HG02885 (cell line): ENCODE data around the gene FEV.
A peak's percentile ranks its signal among the peaks of the same experiment; 100 is the strongest.

ENCODE experiments used
- ATAC-seq: cut with Tn5 transposase; IDR thresholded peaks from one replicate; pipeline ENCODE4 v1.9.1; 2021; ENCODE audit warnings: mild to moderate bottlenecking; ENCODE audit not compliant: unreplicated experiment, poor library complexity

Gene FEV

GRCh38 chr2:219018286-219018685, 33.3 kb upstream of the FEV start:
- ATAC-seq: no peak

GRCh38 chr2:219017201-219017931, 32.4 kb upstream of the FEV start:
- no peak for ATAC-seq

- no peak for ATAC-seq
Measured at GRCh38 chr2:219016721-219017120, 31.7 kb upstream of the FEV start.

- ATAC-seq: no peak
Measured at GRCh38 chr2:219010873-219011272, 25.9 kb upstream of the FEV start.

GRCh38 chr2:219010162-219010756, 25.3 kb upstream of the FEV start:
- no peak for ATAC-seq

- ATAC-seq: no peak
Measured at GRCh38 chr2:219009294-219009693, 24.3 kb upstream of the FEV start.

GRCh38 chr2:219003979-219004378, 19.0 kb upstream of the FEV start:
- ATAC-seq: no peak

GRCh38 chr2:219003267-219003634, 18.3 kb upstream of the FEV start:
- no peak for ATAC-seq

- no peak for ATAC-seq
Measured at GRCh38 chr2:219002395-219003266, 17.6 kb upstream of the FEV start.

GRCh38 chr2:219001577-219002394, 16.8 kb upstream of the FEV start:
- no peak for ATAC-seq

- ATAC-seq: no peak
Measured at GRCh38 chr2:219001100-219001576, 16.2 kb upstream of the FEV start.

GRCh38 chr2:219000569-219000960, 15.6 kb upstream of the FEV start:
- ATAC-seq: no peak

- ATAC-seq: no peak
Measured at GRCh38 chr2:218999881-219000568, 15.0 kb upstream of the FEV start.

GRCh38 chr2:218999021-218999880, 14.3 kb upstream of the FEV start:
- ATAC-seq: no peak

- ATAC-seq: no peak
Measured at GRCh38 chr2:218998414-218999002, 13.5 kb upstream of the FEV start.

- ATAC-seq: no peak
Measured at GRCh38 chr2:218997731-218998130, 12.7 kb upstream of the FEV start.

- no peak for ATAC-seq
Measured at GRCh38 chr2:218996937-218997336, 12.0 kb upstream of the FEV start.

GRCh38 chr2:218995972-218996711, 11.2 kb upstream of the FEV start:
- peak; percentile 80 for ATAC-seq
